ENCODE measurements around the gene IFIT1B. TPM values are rescaled to one million over a fixed set of nuclear protein-coding genes. Genes with fewer than 3 reads are reported as not detected.
"Not testable (repeated sequence)": the region's sequence is repeated elsewhere in the genome, so short reads cannot be mapped to it uniquely, and the experiment has no call there.

IFIT1B gene, protein sequence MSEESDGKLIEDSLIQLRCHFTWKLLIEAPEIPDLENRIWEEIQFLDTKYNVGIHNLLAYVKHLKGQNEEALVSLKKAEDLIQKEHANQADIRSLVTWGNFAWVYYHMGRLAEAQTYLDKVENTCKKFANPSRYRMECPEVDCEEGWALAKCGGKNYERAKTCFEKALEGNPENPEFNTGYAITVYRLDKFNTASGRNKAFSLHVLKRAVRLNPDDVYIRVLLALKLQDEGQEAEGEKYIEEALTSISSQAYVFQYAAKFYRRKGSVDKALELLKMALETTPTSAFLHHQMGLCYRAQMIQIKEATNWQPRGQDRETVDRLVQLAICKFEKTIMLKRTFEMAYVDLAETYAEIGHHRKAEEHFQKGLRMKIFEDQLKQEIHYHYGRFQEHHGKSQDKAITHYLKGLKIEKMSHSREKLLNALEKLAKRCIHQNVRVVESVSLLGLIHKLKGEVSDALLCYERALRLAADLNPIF
- not detected in 2 replicates for total RNA-seq (ENCODE audit: low replicate concordance)

DNA sequence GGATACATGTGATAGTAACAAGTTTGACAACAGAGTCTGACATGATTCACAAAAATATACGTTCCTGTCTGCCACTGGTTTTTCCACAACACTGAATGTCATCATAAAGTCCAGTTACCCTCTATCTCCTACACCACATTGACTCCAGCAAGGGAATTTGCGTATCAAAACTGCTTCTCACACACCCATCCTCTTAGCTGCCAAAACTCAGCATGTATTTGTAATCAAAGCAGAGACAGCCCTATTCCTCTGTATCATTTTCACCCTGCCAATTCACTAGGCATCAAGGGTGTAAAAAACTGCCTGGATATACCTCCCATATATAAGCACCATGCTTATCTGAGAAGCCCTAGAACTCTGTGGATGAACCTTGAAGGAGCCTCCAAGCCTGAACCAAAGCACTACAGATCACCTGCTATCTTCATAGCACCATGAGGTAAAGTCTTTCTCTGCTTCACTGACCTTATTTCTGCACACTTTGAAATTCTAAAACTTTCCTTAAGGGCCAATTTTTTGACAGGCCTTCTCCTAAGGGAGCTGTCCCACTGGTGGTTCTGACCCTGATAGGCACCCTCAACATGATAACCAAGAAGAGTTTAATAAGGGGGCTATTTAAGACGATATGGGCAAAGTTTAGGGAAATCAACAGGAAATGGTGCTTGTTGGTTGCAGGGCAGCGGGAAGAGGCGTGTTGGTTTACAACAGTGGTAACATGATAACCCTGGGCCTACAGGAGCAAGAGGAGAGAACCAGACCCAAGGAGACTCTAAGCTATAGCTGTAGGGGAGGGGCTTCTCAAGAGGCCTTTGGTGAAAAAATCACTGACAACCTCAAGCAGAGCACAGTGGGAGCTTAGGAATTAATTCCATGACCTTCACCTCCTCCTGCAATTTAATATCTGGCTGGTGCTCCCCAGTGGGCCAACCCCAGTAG lies at the start of gene IFIT1B:
IFIT1B (plus strand) TSS at position 352 of the 933 bp plus-strand sequence; CDS start at position 432, 80 bp downstream.
- TF ChIP-seq, protein P1, sequence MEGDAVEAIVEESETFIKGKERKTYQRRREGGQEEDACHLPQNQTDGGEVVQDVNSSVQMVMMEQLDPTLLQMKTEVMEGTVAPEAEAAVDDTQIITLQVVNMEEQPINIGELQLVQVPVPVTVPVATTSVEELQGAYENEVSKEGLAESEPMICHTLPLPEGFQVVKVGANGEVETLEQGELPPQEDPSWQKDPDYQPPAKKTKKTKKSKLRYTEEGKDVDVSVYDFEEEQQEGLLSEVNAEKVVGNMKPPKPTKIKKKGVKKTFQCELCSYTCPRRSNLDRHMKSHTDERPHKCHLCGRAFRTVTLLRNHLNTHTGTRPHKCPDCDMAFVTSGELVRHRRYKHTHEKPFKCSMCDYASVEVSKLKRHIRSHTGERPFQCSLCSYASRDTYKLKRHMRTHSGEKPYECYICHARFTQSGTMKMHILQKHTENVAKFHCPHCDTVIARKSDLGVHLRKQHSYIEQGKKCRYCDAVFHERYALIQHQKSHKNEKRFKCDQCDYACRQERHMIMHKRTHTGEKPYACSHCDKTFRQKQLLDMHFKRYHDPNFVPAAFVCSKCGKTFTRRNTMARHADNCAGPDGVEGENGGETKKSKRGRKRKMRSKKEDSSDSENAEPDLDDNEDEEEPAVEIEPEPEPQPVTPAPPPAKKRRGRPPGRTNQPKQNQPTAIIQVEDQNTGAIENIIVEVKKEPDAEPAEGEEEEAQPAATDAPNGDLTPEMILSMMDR (IDR thresholded peaks at IDR 0.05; ENCODE audit: insufficient read depth, low read length) = no peak
- no peak within 1 kb of the TSS for H3K4me3 ChIP-seq (ENCODE audit: low read depth, low read length)
- no peak for DNase-seq (ENCODE audit: low read depth)

DNA sequence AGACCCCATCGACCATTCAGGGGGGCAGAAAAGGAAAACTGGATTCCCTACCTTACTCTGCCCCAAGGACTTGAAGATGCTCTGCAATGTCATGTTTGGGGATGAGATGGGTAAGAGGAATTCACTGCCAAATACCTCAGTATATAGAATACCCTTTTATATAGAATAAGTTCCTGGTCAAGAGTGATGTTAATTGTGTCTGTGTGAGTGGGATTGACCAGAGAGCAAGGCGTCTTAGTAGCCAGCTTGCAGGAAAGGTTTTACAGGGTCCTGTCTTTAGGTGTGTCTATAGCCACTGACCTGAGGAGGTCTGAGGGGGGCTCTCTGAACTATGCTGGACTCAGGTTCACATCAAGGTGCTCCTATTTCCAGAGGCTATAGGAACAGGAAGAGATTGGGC lies 48.7 kb upstream of the IFIT1B start:
- no peak for DNase-seq (ENCODE audit: low read depth)
- H3K4me3 ChIP-seq (ENCODE audit: low read depth, low read length) = peak overlapping the region; percentile 36
- TF ChIP-seq, protein P1 (IDR thresholded peaks at IDR 0.05; ENCODE audit: insufficient read depth, low read length) = no peak

GRCh38 chr10:89330014-89330413 lies 47.8 kb upstream of the IFIT1B start:
- DNase-seq (ENCODE audit: low read depth); H3K4me3 ChIP-seq (ENCODE audit: low read depth, low read length): not testable (repeated sequence)

GRCh38 chr10:89330537-89331212 lies 47.2 kb upstream of the IFIT1B start:
- no peak overlapping the region for H3K4me3 ChIP-seq (ENCODE audit: low read depth, low read length)
- TF ChIP-seq, protein P1 (IDR thresholded peaks at IDR 0.05; ENCODE audit: insufficient read depth, low read length) = no peak
- DNase-seq (ENCODE audit: low read depth) = no peak

DNA sequence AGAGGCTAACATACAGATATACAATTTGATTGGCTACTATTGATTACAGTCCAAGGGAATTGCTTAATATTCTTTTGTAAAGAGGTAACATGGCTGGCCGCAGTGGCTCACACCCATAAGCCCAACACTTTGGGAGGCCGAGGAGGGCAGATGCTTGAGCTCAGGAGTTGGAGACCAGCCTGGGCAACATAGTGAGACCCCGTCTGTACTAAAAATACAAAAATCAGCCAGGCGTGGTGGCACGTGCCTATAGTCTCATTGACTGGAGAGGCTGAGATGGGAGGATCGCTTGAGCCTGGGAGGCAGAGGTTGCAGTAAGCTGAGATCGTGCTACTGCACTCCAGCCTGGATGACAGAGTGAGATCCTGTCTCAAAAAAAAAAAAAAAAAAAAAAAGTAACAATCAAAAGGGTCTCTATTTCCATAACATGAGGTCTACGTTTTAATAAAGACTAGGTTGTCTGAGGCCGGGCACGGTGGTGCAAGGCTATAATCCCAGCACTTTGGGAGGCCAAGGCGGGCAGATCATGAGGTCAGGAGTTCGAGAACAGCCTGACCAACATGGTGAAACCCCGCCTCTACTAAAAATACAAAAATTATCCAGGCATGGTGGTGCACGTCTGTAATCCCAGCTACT lies 46.3 kb upstream of the IFIT1B start:
- not testable (repeated sequence) for DNase-seq (ENCODE audit: low read depth)
- H3K4me3 ChIP-seq (ENCODE audit: low read depth, low read length) = peak overlapping the region; percentile 64

GRCh38 chr10:89332123-89332633 lies 45.7 kb upstream of the IFIT1B start:
- peak overlapping the region; percentile 64 for H3K4me3 ChIP-seq (ENCODE audit: low read depth, low read length)
- TF ChIP-seq, protein P1 (IDR thresholded peaks at IDR 0.05; ENCODE audit: insufficient read depth, low read length) = no peak
- DNase-seq (ENCODE audit: low read depth) = peak; percentile 82

DNA sequence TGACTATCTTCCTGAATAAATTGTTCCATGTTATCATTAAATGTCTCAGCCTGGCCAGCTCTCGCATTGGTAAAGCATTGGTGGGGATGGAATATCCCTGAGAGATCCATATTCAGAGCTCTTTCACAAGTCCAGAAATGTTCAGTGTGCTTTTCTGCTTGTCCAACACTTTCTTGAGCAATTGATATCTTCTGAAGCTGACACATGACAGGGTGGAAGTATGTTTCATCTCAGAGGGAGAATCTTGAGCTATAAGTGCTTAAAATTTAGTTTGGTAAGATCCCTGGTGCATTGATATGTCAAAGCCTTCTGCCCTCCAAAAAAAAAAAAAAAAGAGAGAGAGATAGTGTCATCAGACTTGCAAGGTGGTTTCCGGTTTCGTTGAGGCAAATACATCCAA lies 42.6 kb upstream of the IFIT1B start:
- H3K4me3 ChIP-seq (ENCODE audit: low read depth, low read length) = no peak overlapping the region
- DNase-seq (ENCODE audit: low read depth) = no peak
- TF ChIP-seq, protein P1 (IDR thresholded peaks at IDR 0.05; ENCODE audit: insufficient read depth, low read length) = no peak
